ENCODE data around the gene DNASE1. TPM values are rescaled to one million over a fixed set of nuclear protein-coding genes. Genes with fewer than 3 reads are reported as not detected.

DNASE1 gene
- total RNA-seq, 2 donors from 2014 or later: 31.2 to 32.2 TPM

- no peak overlapping the region for H3K27ac ChIP-seq (ENCODE audit: low read depth, low read length)
- no peaks in the 10 kb centered on the region for H3K27me3 ChIP-seq (ENCODE audit: control insufficient read depth, insufficient read depth, low read length, poor library complexity, severe bottlenecking)
- H3K4me3 ChIP-seq (ENCODE audit: low read length): no peak overlapping the region
- no peaks in the 10 kb centered on the region for H3K9me3 Mint-ChIP-seq
- H3K9me3 ChIP-seq (ENCODE audit: control insufficient read depth, low read length): no peaks in the 10 kb centered on the region
- peaks cover 43% of the 10 kb centered on the region for H3K36me3 ChIP-seq (ENCODE audit: control insufficient read depth, insufficient read depth, low read length)
- no peak overlapping the region for H3K27ac Mint-ChIP-seq
- 93 to 94% methylated on average over 18 to 24 of the region's 24 CpGs for WGBS, 2 experiments (ENCODE audit: insufficient coverage in 1 of 2, insufficient read length in 1 of 2)
- H3K4me1 ChIP-seq (ENCODE audit: control insufficient read depth, insufficient read depth, low read length): no peaks in the 10 kb centered on the region
- H3K36me3 Mint-ChIP-seq (ENCODE audit: low read depth): peaks cover 70% of the 10 kb centered on the region
- no peaks in the 10 kb centered on the region for H3K27me3 Mint-ChIP-seq (ENCODE audit: insufficient read depth)
- no peak overlapping the region for H3K4me3 Mint-ChIP-seq
- no peak for TF ChIP-seq CTCF (conservative IDR thresholded peaks at IDR 0.05)
- no peaks in the 10 kb centered on the region for H3K4me1 Mint-ChIP-seq
- DNase-seq: no peak
- H3K9ac ChIP-seq (ENCODE audit: extremely low read depth, low read length, poor library complexity, severe bottlenecking): no peak overlapping the region
These were observed 21.2 kb downstream of the DNASE1 start for GRCh38 chr16:3675601-3676130.

GRCh38 chr16:3677994-3678393 lies 23.5 kb downstream of the DNASE1 start:
- Histone ChIP-seq H3K36me3 (ENCODE audit: control insufficient read depth, insufficient read depth, low read length) (peaks cover 50% of the 10 kb centered on the region), H3K27me3 (ENCODE audit: control insufficient read depth, insufficient read depth, low read length, poor library complexity, severe bottlenecking) (no peaks in the 10 kb centered on the region), H3K4me1 (ENCODE audit: control insufficient read depth, insufficient read depth, low read length) (no peaks in the 10 kb centered on the region), H3K4me3 (ENCODE audit: low read length) (no peak overlapping the region), H3K9ac (ENCODE audit: extremely low read depth, low read length, poor library complexity, severe bottlenecking) (no peak overlapping the region), H3K9me3 (ENCODE audit: control insufficient read depth, low read length) (no peaks in the 10 kb centered on the region), H3K27ac (ENCODE audit: low read depth, low read length) (no peak overlapping the region)
- Mint-ChIP-seq H3K36me3 (ENCODE audit: low read depth) (peaks cover 74% of the 10 kb centered on the region), H3K9me3 (no peaks in the 10 kb centered on the region), H3K27ac (no peak overlapping the region), H3K27me3 (ENCODE audit: insufficient read depth) (no peaks in the 10 kb centered on the region), H3K4me1 (no peaks in the 10 kb centered on the region), H3K4me3 (no peak overlapping the region)
- DNase-seq: no peak
- 94 to 99% methylated on average over 10 to 11 of the region's 11 CpGs for WGBS, 2 experiments (ENCODE audit: insufficient coverage in 1 of 2, insufficient read length in 1 of 2)
- no peak for TF ChIP-seq CTCF (conservative IDR thresholded peaks at IDR 0.05)

GRCh38 chr16:3681206-3681605 lies 26.7 kb downstream of the DNASE1 start:
- no peak overlapping the region for H3K4me3 ChIP-seq (ENCODE audit: low read length)
- WGBS, 2 experiments (ENCODE audit: insufficient coverage in 1 of 2, insufficient read length in 1 of 2): 91 to 100% methylated on average over 1 to 3 of the region's 3 CpGs
- H3K4me1 ChIP-seq (ENCODE audit: control insufficient read depth, insufficient read depth, low read length): no peaks in the 10 kb centered on the region
- H3K27ac Mint-ChIP-seq: no peak overlapping the region
- no peaks in the 10 kb centered on the region for H3K9me3 ChIP-seq (ENCODE audit: control insufficient read depth, low read length)
- H3K27me3 ChIP-seq (ENCODE audit: control insufficient read depth, insufficient read depth, low read length, poor library complexity, severe bottlenecking): no peaks in the 10 kb centered on the region
- H3K27ac ChIP-seq (ENCODE audit: low read depth, low read length): no peak overlapping the region
- H3K27me3 Mint-ChIP-seq (ENCODE audit: insufficient read depth): no peaks in the 10 kb centered on the region
- H3K9ac ChIP-seq (ENCODE audit: extremely low read depth, low read length, poor library complexity, severe bottlenecking): no peak overlapping the region
- H3K4me3 Mint-ChIP-seq: no peak overlapping the region
- no peaks in the 10 kb centered on the region for H3K9me3 Mint-ChIP-seq
- no peak for TF ChIP-seq CTCF (conservative IDR thresholded peaks at IDR 0.05)
- peaks cover 67% of the 10 kb centered on the region for H3K36me3 Mint-ChIP-seq (ENCODE audit: low read depth)
- no peaks in the 10 kb centered on the region for H3K4me1 Mint-ChIP-seq
- no peak for DNase-seq
- peaks cover 46% of the 10 kb centered on the region for H3K36me3 ChIP-seq (ENCODE audit: control insufficient read depth, insufficient read depth, low read length)
